ENCODE results near the gene STAG1.

DNA sequence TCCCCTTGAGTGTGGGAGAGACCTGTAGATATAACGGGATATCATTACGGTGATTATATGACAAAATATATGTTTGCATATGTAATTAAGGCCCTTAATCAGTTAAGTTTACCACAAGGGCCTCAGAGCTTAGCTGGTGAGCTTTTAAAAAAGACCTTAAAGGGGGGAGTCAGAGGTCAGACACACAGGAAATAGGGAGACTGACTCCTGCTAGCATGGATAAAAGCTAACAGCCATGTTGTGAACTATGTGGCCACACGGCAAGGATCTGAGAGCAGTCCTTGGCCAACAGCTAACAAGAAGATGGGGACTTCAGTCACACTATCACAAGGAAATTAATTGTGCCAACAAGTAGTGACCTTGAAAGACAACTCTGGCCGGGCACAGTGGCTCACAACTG lies 3.1 kb downstream of the STAG1 start:
- no peak for TF ChIP-seq CTCF (conservative IDR thresholded peaks at IDR 0.05; ENCODE audit: low read length)
- TF ChIP-seq EZH2phosphoT487 (IDR thresholded peaks at IDR 0.05; ENCODE audit: borderline replicate concordance) = no peak

Data from Loucy (cell line).